Progenitor cell of endocrine pancreas (in vitro differentiated cells): ENCODE data around the gene ATXN1. TPM values are rescaled to one million over a fixed set of nuclear protein-coding genes. Genes with fewer than 3 reads are reported as not detected.
A peak's percentile ranks its signal among the peaks of the same experiment; 100 is the strongest.

Experiments
- DNase-seq: peaks from one replicate; pipeline ENCODE4 v3.0.0; 2021; ENCODE audit warnings: low spot score; ENCODE audit not compliant: unreplicated experiment
- H3K27ac Mint-ChIP-seq: 2 replicates; pipeline ENCODE4 v1.8.0; 2021; ENCODE audit warnings: mild to moderate bottlenecking, moderate library complexity, mixed read lengths
- H3K27me3 Mint-ChIP-seq: 2 replicates; pipeline ENCODE4 v1.8.0; 2021; ENCODE audit warnings: mixed read lengths
- H3K36me3 Mint-ChIP-seq: 2 replicates; pipeline ENCODE4 v1.8.0; 2022; ENCODE audit warnings: mixed read lengths; ENCODE audit not compliant: insufficient read depth
- H3K4me1 Mint-ChIP-seq: 2 replicates; pipeline ENCODE4 v1.8.0; 2021; ENCODE audit warnings: low read depth, mixed read lengths
- H3K4me3 Mint-ChIP-seq: 2 replicates; pipeline ENCODE4 v1.8.0; 2021; ENCODE audit warnings: low read depth, mild to moderate bottlenecking, moderate library complexity, mixed read lengths
- H3K9me3 Mint-ChIP-seq: 2 replicates; pipeline ENCODE4 v1.8.0; 2021; ENCODE audit warnings: low read depth, mixed read lengths
- CTCF ChIP-seq: fragments of 200-600 bp; sonication (generic); IDR thresholded peaks from one replicate; pipeline ENCODE4 v1.5.0; 2021; ENCODE audit warnings: antibody characterized with exemption, mild to moderate bottlenecking; ENCODE audit not compliant: unreplicated experiment
- total RNA-seq: library from RNA; stranded (reverse); gene quantifications from 2 replicates; pipeline ENCODE4 v1.2.1, GENCODE V29; 2021

ATXN1 gene
- total RNA-seq, 1 donor from 2014 or later, result 35.8 TPM

- TF ChIP-seq CTCF, result no peak
- Mint-ChIP-seq H3K27ac (no peak overlapping the region), H3K9me3 (peaks cover 2% of the 10 kb centered on the region), H3K27me3 (peaks cover under 1% of the 10 kb centered on the region), H3K4me1 (peaks cover 14% of the 10 kb centered on the region), H3K36me3 (peaks cover 1% of the 10 kb centered on the region), H3K4me3 (no peak overlapping the region)
- no peak for DNase-seq
These were observed 508.5 kb downstream of the ATXN1 start for GRCh38 chr6:16252686-16253299.

GRCh38 chr6:16251706-16252105, 509.6 kb downstream of the ATXN1 start:
- DNase-seq, result no peak
- Mint-ChIP-seq H3K9me3 (peaks cover 2% of the 10 kb centered on the region), H3K27me3 (peaks cover under 1% of the 10 kb centered on the region), H3K27ac (no peak overlapping the region), H3K4me1 (peaks cover 14% of the 10 kb centered on the region), H3K4me3 (no peak overlapping the region), H3K36me3 (peaks cover 1% of the 10 kb centered on the region)
- no peak for TF ChIP-seq CTCF

GRCh38 chr6:16249971-16250370, 511.3 kb downstream of the ATXN1 start:
- peaks cover 18% of the 10 kb centered on the region for H3K4me1 Mint-ChIP-seq
- H3K36me3 Mint-ChIP-seq, result peaks cover 1% of the 10 kb centered on the region
- DNase-seq, result no peak
- H3K9me3 Mint-ChIP-seq, result peaks cover 2% of the 10 kb centered on the region
- TF ChIP-seq CTCF, result no peak
- H3K27ac Mint-ChIP-seq, result peak overlapping the region; percentile 11
- H3K27me3 Mint-ChIP-seq, result peaks cover 7% of the 10 kb centered on the region
- no peak overlapping the region for H3K4me3 Mint-ChIP-seq
